ENCODE data around the gene PHF21A. TPM values are rescaled to one million over a fixed set of nuclear protein-coding genes. Genes with fewer than 3 reads are reported as not detected.

PHF21A gene
- total and polyA plus RNA-seq, 8 donors = 36.2 to 77.3 (median 69.3) TPM

- Histone ChIP-seq H3K9me3 (no peaks in the 10 kb centered on the region), H3K4me3 (no peak overlapping the region), H3K36me3 (peaks cover 0 to 76% of the 10 kb centered on the region in 2 donors), H3K27ac (no peak overlapping the region), H3K4me1 (no peaks in the 10 kb centered on the region), H3K27me3 (no peaks in the 10 kb centered on the region)
- intact Hi-C loops (cut with DNase I) = no loop called here
- no peak for ATAC-seq
- TF ChIP-seq CTCF (IDR thresholded peaks at IDR 0.05) = no peak
- no peak for DNase-seq
Measured at GRCh38 chr11:45937916-45938315, 183.3 kb downstream of the PHF21A start.

- no peak for TF ChIP-seq CTCF (IDR thresholded peaks at IDR 0.05)
- Histone ChIP-seq H3K9me3 (no peaks in the 10 kb centered on the region), H3K4me1 (peaks cover 0 to 2% of the 10 kb centered on the region in 2 donors), H3K36me3 (peaks cover 0 to 77% of the 10 kb centered on the region in 2 donors), H3K4me3 (no peak overlapping the region), H3K27ac (no peak overlapping the region), H3K27me3 (no peaks in the 10 kb centered on the region)
- ATAC-seq (no peak), DNase-seq (no peak)
- intact Hi-C loops (cut with DNase I) = no loop called here
Measured at GRCh38 chr11:45936511-45937054, 184.7 kb downstream of the PHF21A start.

- Histone ChIP-seq H3K4me1 (peaks cover 0 to 12% of the 10 kb centered on the region in 2 donors), H3K27me3 (no peaks in the 10 kb centered on the region), H3K9me3 (no peaks in the 10 kb centered on the region), H3K36me3 (peaks cover 0 to 78% of the 10 kb centered on the region in 2 donors), H3K4me3 (no peak overlapping the region), H3K27ac (no peak overlapping the region)
- DNase-seq = no peak
- TF ChIP-seq CTCF (IDR thresholded peaks at IDR 0.05) = no peak
- intact Hi-C loops (cut with DNase I) = no loop called here
- ATAC-seq = no peak
Measured at GRCh38 chr11:45935349-45936064, 185.7 kb downstream of the PHF21A start.

- TF ChIP-seq CTCF (IDR thresholded peaks at IDR 0.05) = no peak
- Histone ChIP-seq H3K27me3 (no peaks in the 10 kb centered on the region), H3K27ac (no peak overlapping the region), H3K4me3 (no peak overlapping the region), H3K4me1 (peaks cover 0 to 19% of the 10 kb centered on the region in 2 donors), H3K36me3 (peaks cover 0 to 78% of the 10 kb centered on the region in 2 donors), H3K9me3 (no peaks in the 10 kb centered on the region)
- DNase-seq = no peak
- no peak for ATAC-seq
- intact Hi-C loops (cut with DNase I) = no loop called here
Measured at GRCh38 chr11:45934580-45935318, 186.5 kb downstream of the PHF21A start.
